Measurements from ENCODE around the gene ST8SIA3. TPM values are rescaled to one million over a fixed set of nuclear protein-coding genes. Genes with fewer than 3 reads are reported as not detected.

ST8SIA3 gene
- total RNA-seq, 1 experiment from 2014 or later: 1.9 TPM

- H3K9ac ChIP-seq (ENCODE audit: extremely low read depth, insufficient read length, low read length): no peak overlapping the region
- H3K4me2 ChIP-seq (ENCODE audit: insufficient read depth, insufficient read length, low read length): no peak overlapping the region
- H3K4me1 ChIP-seq (ENCODE audit: insufficient read depth, low read length): no peaks in the 10 kb centered on the region
- H3K27ac ChIP-seq (ENCODE audit: insufficient read length, low read depth, low read length): no peak overlapping the region
- H3K27me3 ChIP-seq (ENCODE audit: insufficient read depth, low read length): no peaks in the 10 kb centered on the region
- Mint-ChIP-seq H3K4me3 (no peak overlapping the region), H3K36me3 (ENCODE audit: insufficient read depth in 1 of 3, low read depth in 3 of 3) (no peaks in the 10 kb centered on the region), H3K27ac (no peak overlapping the region; a peak in 1 of 7 replicates), H3K9me3 (no peaks in the 10 kb centered on the region; a peak in 1 of 5 replicates), H3K4me1 (0 out of 4 replicates have a peak, but pooled peaks cover 2% of the 10 kb centered on the region in 2 experiments), H3K27me3 (ENCODE audit: low read depth) (no peaks in the 10 kb centered on the region; the same call in 1 of the 2 replicates)
- no peak overlapping the region for H3K4ac ChIP-seq (ENCODE audit: low read depth, low read length)
- no CpG with 5 or more reads among the region's 8 CpGs for WGBS (ENCODE audit: extremely low coverage, insufficient read length, low lambda C conversion rate)
- no peak overlapping the region for H3K18ac ChIP-seq (ENCODE audit: insufficient read length, low read depth, low read length)
- H3K9me3 ChIP-seq (ENCODE audit: control insufficient read depth, low read depth, low read length): no peaks in the 10 kb centered on the region
- no peak overlapping the region for H3K14ac ChIP-seq (ENCODE audit: insufficient read depth, low read length)
- no peak overlapping the region for H3K56ac ChIP-seq (ENCODE audit: insufficient read length, low read depth, low read length)
- H2BK15ac ChIP-seq (ENCODE audit: low read depth, low read length): no peak overlapping the region
- H4K20me1 ChIP-seq (ENCODE audit: control insufficient read depth, insufficient read depth, insufficient read length): no peaks in the 10 kb centered on the region
- H2BK12ac ChIP-seq (ENCODE audit: insufficient read length, low read depth, low read length): no peak overlapping the region
- H2AK5ac ChIP-seq (ENCODE audit: insufficient read length, low read length): no peak overlapping the region
- H3K23ac ChIP-seq (ENCODE audit: insufficient read length, low read depth, low read length): no peak overlapping the region
- H4K91ac ChIP-seq (ENCODE audit: insufficient read length, low read depth, low read length): no peak overlapping the region
- H3K23me2 ChIP-seq (ENCODE audit: insufficient read length, low read depth, low read length, poor library complexity, severe bottlenecking): no peaks in the 10 kb centered on the region
- H4K5ac ChIP-seq (ENCODE audit: insufficient read length, low read depth, low read length): no peak overlapping the region
- no peak overlapping the region for H2AFZ ChIP-seq (ENCODE audit: low read length)
- no peak overlapping the region for H2BK20ac ChIP-seq (ENCODE audit: low read depth, low read length, poor library complexity, severe bottlenecking)
- H2BK120ac ChIP-seq (ENCODE audit: low read depth, low read length, poor library complexity, severe bottlenecking): no peak overlapping the region
- no peak for DNase-seq
- H3K79me2 ChIP-seq (ENCODE audit: insufficient read depth, low read length): no peaks in the 10 kb centered on the region
- no peak overlapping the region for H2BK5ac ChIP-seq (ENCODE audit: insufficient read length, low read length)
- H4K8ac ChIP-seq (replicated peaks; ENCODE audit: insufficient read length, low read depth, low read length): no peak overlapping the region
- TF ChIP-seq CTCF (conservative IDR thresholded peaks at IDR 0.05): no peak
- H3T11ph ChIP-seq (ENCODE audit: low read length): no peak overlapping the region
- no peaks in the 10 kb centered on the region for H3K79me1 ChIP-seq (ENCODE audit: insufficient read depth, low read depth, low read length, poor library complexity, severe bottlenecking)
Observed at GRCh38 chr18:57326718-57327323, 25.5 kb upstream of the ST8SIA3 start.

Data from H9 (cell line).